SU-DHL-6 (cell line): ENCODE data around the gene GAPDH.

Experiments
- H2AFZ ChIP-seq: fragments of 200-600 bp; sonication (generic); 2 replicates; pipeline ENCODE4 v1.6.1; 2014; ENCODE audit warnings: low read depth, mild to moderate bottlenecking, moderate library complexity, mixed read lengths, antibody characterized with exemption, low read length; ENCODE audit not compliant: severe bottlenecking
- H3F3A ChIP-seq: fragments of 200-600 bp; shearing (Covaris generic); 2 replicates; pipeline ENCODE4 v1.6.0; 2016; ENCODE audit warnings: antibody characterized with exemption, mild to moderate bottlenecking; ENCODE audit not compliant: insufficient read depth
- H3K27ac ChIP-seq: fragments of 200-600 bp; sonication (generic); 2 replicates; pipeline ENCODE4 v1.5.1; 2016; ENCODE audit warnings: low read depth, mild to moderate bottlenecking, low read length, moderate library complexity, mixed read lengths
- H3K27me3 ChIP-seq: fragments of 200-600 bp; sonication (generic), shearing (Covaris generic); 2 replicates; pipeline ENCODE4 v1.6.0; 2014; ENCODE audit warnings: mild to moderate bottlenecking, low read length
- H3K36me3 ChIP-seq: fragments of 200-600 bp; sonication (generic); 2 replicates; pipeline ENCODE4 v1.6.1; 2014; ENCODE audit warnings: mild to moderate bottlenecking, low read length, mixed read lengths
- H3K4me2 ChIP-seq: fragments of 300-600, 200-600 bp; shearing (Covaris generic), sonication (generic); 2 replicates; pipeline ENCODE4 v1.6.0; 2014; ENCODE audit warnings: low read length, low read depth, mild to moderate bottlenecking; ENCODE audit not compliant: poor library complexity, severe bottlenecking
- H3K4me3 ChIP-seq: fragments of 200-600 bp; sonication (generic); 2 replicates; pipeline ENCODE4 v1.5.1; 2014; ENCODE audit warnings: antibody characterized with exemption, low read length, mild to moderate bottlenecking, mixed read lengths; ENCODE audit not compliant: insufficient read depth, poor library complexity, severe bottlenecking
- H3K79me2 ChIP-seq: fragments of 200-600 bp; sonication (generic); 2 replicates; pipeline ENCODE4 v1.6.1; 2014; ENCODE audit warnings: mild to moderate bottlenecking, low read length, moderate library complexity; ENCODE audit not compliant: insufficient read depth
- H3K9ac ChIP-seq: fragments of 200-600 bp; sonication (generic); 2 replicates; pipeline ENCODE4 v1.7.0; 2014; ENCODE audit warnings: mild to moderate bottlenecking, low read length
- H3K9me2 ChIP-seq: fragments of 200-600 bp; sonication (generic); replicated peaks from 2 replicates; pipeline ENCODE4 v1.6.1; 2014; ENCODE audit warnings: low read length; ENCODE audit not compliant: insufficient read depth
- H3K9me3 ChIP-seq: fragments of 200-600 bp; sonication (generic); 2 replicates; pipeline ENCODE4 v1.6.1; 2014; ENCODE audit warnings: low read length, mixed read lengths; ENCODE audit not compliant: insufficient read depth
- H4K20me1 ChIP-seq: fragments of 200-600 bp; sonication (generic); 2 replicates; pipeline ENCODE4 v1.6.1; 2014; ENCODE audit warnings: low read depth, mild to moderate bottlenecking, antibody characterized with exemption, low read length, moderate library complexity, mixed read lengths
- CTCF ChIP-seq: fragments of 200-600 bp; sonication (generic); IDR thresholded peaks from one replicate; pipeline ENCODE4 v1.5.1; 2017; ENCODE audit warnings: antibody characterized with exemption, mild to moderate bottlenecking, low read length, moderate library complexity; ENCODE audit not compliant: insufficient read depth, poor library complexity, severe bottlenecking
- EZH2phosphoT487 ChIP-seq: fragments of 200-600 bp; sonication (generic), shearing (Covaris generic); conservative IDR thresholded peaks from 2 replicates; pipeline ENCODE4 v1.6.1; 2018; ENCODE audit warnings: mild to moderate bottlenecking, antibody characterized with exemption, low read length, moderate library complexity, mixed read lengths

GAPDH gene

GRCh38 chr12:6548556-6548955 is 14.2 kb downstream of the GAPDH start:
- no peaks in the 10 kb centered on the region for H3F3A ChIP-seq
- peaks cover 2% of the 10 kb centered on the region; the same call in 1 of the 2 replicates for H4K20me1 ChIP-seq
- H3K9me2 ChIP-seq: no peaks in the 10 kb centered on the region
- H2AFZ ChIP-seq: no peak overlapping the region
- peaks cover 7% of the 10 kb centered on the region; the same call in 1 of the 2 replicates for H3K36me3 ChIP-seq
- no peaks in the 10 kb centered on the region for H3K9me3 ChIP-seq
- H3K27me3 ChIP-seq: no peaks in the 10 kb centered on the region
- H3K4me3 ChIP-seq: no peak overlapping the region
- H3K4me2 ChIP-seq: no peak overlapping the region
- TF ChIP-seq EZH2phosphoT487 (no peak), CTCF (no peak)
- H3K27ac ChIP-seq: no peak overlapping the region
- no peak overlapping the region for H3K9ac ChIP-seq
- peaks cover 28% of the 10 kb centered on the region for H3K79me2 ChIP-seq

GRCh38 chr12:6548966-6549683 is 14.8 kb downstream of the GAPDH start:
- TF ChIP-seq CTCF: no peak
- no peak for TF ChIP-seq EZH2phosphoT487
- Histone ChIP-seq H4K20me1 (peaks cover 2% of the 10 kb centered on the region; the same call in 1 of the 2 replicates), H3K4me3 (no peak overlapping the region), H3K27me3 (no peaks in the 10 kb centered on the region), H3K27ac (no peak overlapping the region), H3F3A (no peaks in the 10 kb centered on the region), H3K79me2 (peaks cover 33% of the 10 kb centered on the region), H3K9ac (no peak overlapping the region), H3K9me2 (no peaks in the 10 kb centered on the region), H3K36me3 (peaks cover 7% of the 10 kb centered on the region; the same call in 1 of the 2 replicates), H2AFZ (no peak overlapping the region), H3K9me3 (no peaks in the 10 kb centered on the region), H3K4me2 (no peak overlapping the region)

- TF ChIP-seq EZH2phosphoT487 (no peak), CTCF (no peak)
- Histone ChIP-seq H3K27ac (no peak overlapping the region), H3K27me3 (no peaks in the 10 kb centered on the region), H2AFZ (no peak overlapping the region), H3K9me3 (no peaks in the 10 kb centered on the region), H3K4me2 (no peak overlapping the region), H3F3A (no peaks in the 10 kb centered on the region), H3K9ac (no peak overlapping the region), H3K4me3 (no peak overlapping the region), H3K36me3 (peaks cover 7% of the 10 kb centered on the region; the same call in 1 of the 2 replicates), H3K9me2 (no peaks in the 10 kb centered on the region), H3K79me2 (peaks cover 39% of the 10 kb centered on the region), H4K20me1 (peaks cover 2% of the 10 kb centered on the region; the same call in 1 of the 2 replicates)
These were observed 15.4 kb downstream of the GAPDH start for GRCh38 chr12:6549684-6550151.
